Measurements from ENCODE around the gene NUCB1.
"Not testable (repeated sequence)": the region's sequence is repeated elsewhere in the genome, so short reads cannot be mapped to it uniquely, and the experiment has no call there.

The NUCB1 gene

GRCh38 chr19:48906324-48906723, 6.2 kb downstream of the NUCB1 start:
- DNase-seq: no peak

GRCh38 chr19:48907671-48908070, 7.6 kb downstream of the NUCB1 start:
- DNase-seq: no peak

- DNase-seq: not testable (repeated sequence)
Measured at GRCh38 chr19:48909424-48910077, 9.4 kb downstream of the NUCB1 start.

GRCh38 chr19:48910803-48911202, 10.7 kb downstream of the NUCB1 start:
- no peak for DNase-seq

- peak; percentile 13 for DNase-seq
Measured at GRCh38 chr19:48913114-48913889, 13.2 kb downstream of the NUCB1 start.

- no peak for DNase-seq
Measured at GRCh38 chr19:48914181-48914580, 14.1 kb downstream of the NUCB1 start.

GRCh38 chr19:48915757-48916156, 15.6 kb downstream of the NUCB1 start:
- no peak for DNase-seq

GRCh38 chr19:48918071-48918470, 18.0 kb downstream of the NUCB1 start:
- DNase-seq: no peak

GRCh38 chr19:48918801-48919247, 18.7 kb downstream of the NUCB1 start:
- peak; percentile 26 for DNase-seq

GRCh38 chr19:48919271-48919670, 19.2 kb downstream of the NUCB1 start:
- DNase-seq: not testable (repeated sequence)

GRCh38 chr19:48920949-48921348, 20.8 kb downstream of the NUCB1 start:
- DNase-seq: no peak

GRCh38 chr19:48921721-48922500, 21.8 kb downstream of the NUCB1 start:
- DNase-seq: no peak

GRCh38 chr19:48922548-48923490, 22.7 kb downstream of the NUCB1 start:
- no peak for DNase-seq

GRCh38 chr19:48925240-48925843, 25.2 kb downstream of the NUCB1 start:
- peak; percentile 13 for DNase-seq

GRCh38 chr19:48925890-48926289, 25.8 kb downstream of the NUCB1 start:
- DNase-seq: not testable (repeated sequence)

- peak; percentile 52 for DNase-seq
Measured at GRCh38 chr19:48926909-48927308, 26.8 kb downstream of the NUCB1 start.

GRCh38 chr19:48927692-48928091, 27.6 kb downstream of the NUCB1 start:
- DNase-seq: not testable (repeated sequence)

GRCh38 chr19:48928164-48929025, 28.3 kb downstream of the NUCB1 start:
- DNase-seq: no peak

GRCh38 chr19:48933382-48933932, 33.3 kb downstream of the NUCB1 start, which contains the start of gene DHDH:
DHDH (plus strand) TSS chr19:48933699; CDS start chr19:48933722, 23 bp downstream.
- peak; percentile 86 for DNase-seq

GRCh38 chr19:48934837-48935236, 34.7 kb downstream of the NUCB1 start:
- DNase-seq: no peak

Data from stimulated activated CD4-positive, alpha-beta T cell treated with anti-CD3 and anti-CD28 coated beads, Interleukin-15, amount 100 ng/mL, for 24 hours (primary cell).